GM21786 (cell line): ENCODE results near the gene MEX3D.
"Not testable (repeated sequence)": the region's sequence is repeated elsewhere in the genome, so short reads cannot be mapped to it uniquely, and the experiment has no call there.

Experiments used
- ATAC-seq: cut with Tn5 transposase; IDR thresholded peaks from one replicate; pipeline ENCODE4 v1.9.1; 2021; ENCODE audit not compliant: unreplicated experiment

MEX3D gene

GRCh38 chr19:1522061-1522460, 46.1 kb downstream of the MEX3D start:
- ATAC-seq: no peak

- no peak for ATAC-seq
These were observed 46.5 kb downstream of the MEX3D start for GRCh38 chr19:1521636-1522035.

GRCh38 chr19:1520203-1520780, 47.8 kb downstream of the MEX3D start:
- no peak for ATAC-seq

GRCh38 chr19:1519802-1520201, 48.3 kb downstream of the MEX3D start:
- not testable (repeated sequence) for ATAC-seq

- no peak for ATAC-seq
These were observed 49.7 kb downstream of the MEX3D start for GRCh38 chr19:1518471-1518870.

- ATAC-seq: no peak
These were observed 51.8 kb downstream of the MEX3D start for GRCh38 chr19:1516395-1516753.

- ATAC-seq: no peak
These were observed 53.0 kb downstream of the MEX3D start for GRCh38 chr19:1514986-1515721.

- ATAC-seq: no peak
These were observed 53.8 kb downstream of the MEX3D start for GRCh38 chr19:1514295-1514661.

- ATAC-seq: no peak
These were observed 54.4 kb downstream of the MEX3D start for GRCh38 chr19:1513499-1514294.

- no peak for ATAC-seq
These were observed 55.2 kb downstream of the MEX3D start, which contains the start of gene ADAMTSL5 for GRCh38 chr19:1512671-1513498. Gene ADAMTSL5, minus strand, starts transcription at chr19:1513019. Its CDS starts 2,076 bp downstream, at chr19:1510943.

GRCh38 chr19:1511318-1512317, 56.5 kb downstream of the MEX3D start:
- ATAC-seq: no peak

GRCh38 chr19:1510807-1511206, 57.3 kb downstream of the MEX3D start:
- ATAC-seq: no peak

GRCh38 chr19:1510442-1510806, 57.7 kb downstream of the MEX3D start:
- no peak for ATAC-seq

- ATAC-seq: no peak
These were observed 58.3 kb downstream of the MEX3D start for GRCh38 chr19:1509602-1510441.

GRCh38 chr19:1508507-1508856, 59.6 kb downstream of the MEX3D start:
- no peak for ATAC-seq

- ATAC-seq: no peak
These were observed 60.2 kb downstream of the MEX3D start for GRCh38 chr19:1507763-1508506.

- ATAC-seq: no peak
These were observed 60.9 kb downstream of the MEX3D start for GRCh38 chr19:1507192-1507660.
